ENCODE results near the gene SERPINB4.

- no peak for TF ChIP-seq POLR2A (IDR thresholded peaks at IDR 0.05)
- TF ChIP-seq CTCF (IDR thresholded peaks at IDR 0.05): no peak
Measured at GRCh38 chr18:63592471-63592870, 51.6 kb downstream of the SERPINB4 start.
